T1000 (cell line): ENCODE results near the gene PFDN5.
"Not testable (repeated sequence)": the region's sequence is repeated elsewhere in the genome, so short reads cannot be mapped to it uniquely, and the experiment has no call there.

Experiments used
- DNase-seq: peaks from one replicate; lab custom pipeline; 2025; ENCODE audit warnings: mixed read lengths; lab: John Stamatoyannopoulos, UW

PFDN5 gene

GRCh38 chr12:53286448-53286847, 8.9 kb upstream of the PFDN5 start:
- DNase-seq = no peak

- DNase-seq = peak; percentile 20
Measured at GRCh38 chr12:53287741-53288216, 7.6 kb upstream of the PFDN5 start.

DNA sequence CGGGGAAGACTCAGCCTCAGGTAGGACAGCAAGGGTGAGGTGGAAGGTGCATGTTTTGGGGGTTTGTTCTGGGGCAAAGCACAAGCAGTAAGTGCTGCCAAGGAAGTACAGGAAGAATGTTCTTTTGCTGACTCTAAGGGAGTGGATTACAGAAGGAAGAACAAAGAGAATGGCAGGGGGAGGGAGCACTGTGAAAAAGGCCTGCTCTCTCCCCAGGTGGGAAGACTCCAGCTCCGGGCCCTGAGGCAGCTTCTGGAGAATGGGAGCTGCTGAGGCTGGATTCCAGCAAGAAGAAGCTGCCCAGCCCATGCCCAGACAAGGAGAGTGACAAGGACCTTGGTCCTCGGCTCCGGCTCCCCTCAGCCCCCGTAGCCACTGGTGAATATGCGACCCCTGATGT, 7.0 kb upstream of the PFDN5 start:
- no peak for DNase-seq

GRCh38 chr12:53289891-53290290, 5.5 kb upstream of the PFDN5 start:
- no peak for DNase-seq

DNA sequence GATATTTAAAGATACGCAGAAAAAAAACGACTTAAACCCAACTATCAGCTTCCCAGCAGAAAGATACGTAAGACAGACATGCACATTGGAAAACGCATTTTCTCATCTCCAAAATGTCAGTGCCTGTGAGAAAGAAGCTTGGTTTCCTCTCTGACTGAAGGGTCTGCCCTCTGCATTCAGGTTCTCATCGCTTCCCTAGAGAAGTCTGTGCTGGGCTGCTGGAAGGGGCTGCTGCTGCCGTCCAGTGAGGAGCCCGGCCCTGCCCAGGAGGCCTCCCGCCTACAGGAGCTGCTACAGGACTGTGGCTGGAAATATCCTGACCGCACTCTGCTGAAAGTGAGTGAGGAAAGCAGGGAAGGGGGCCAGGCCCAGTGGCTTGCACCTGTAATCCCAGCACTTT, 4.7 kb upstream of the PFDN5 start:
- no peak for DNase-seq

- DNase-seq = no peak
Measured at GRCh38 chr12:53292426-53292825, 2.9 kb upstream of the PFDN5 start.

GRCh38 chr12:53295891-53296219, 513 bp downstream of the PFDN5 start:
- DNase-seq = no peak

- DNase-seq = not testable (repeated sequence)
Measured at GRCh38 chr12:53297106-53297505, 1.8 kb downstream of the PFDN5 start.

DNA sequence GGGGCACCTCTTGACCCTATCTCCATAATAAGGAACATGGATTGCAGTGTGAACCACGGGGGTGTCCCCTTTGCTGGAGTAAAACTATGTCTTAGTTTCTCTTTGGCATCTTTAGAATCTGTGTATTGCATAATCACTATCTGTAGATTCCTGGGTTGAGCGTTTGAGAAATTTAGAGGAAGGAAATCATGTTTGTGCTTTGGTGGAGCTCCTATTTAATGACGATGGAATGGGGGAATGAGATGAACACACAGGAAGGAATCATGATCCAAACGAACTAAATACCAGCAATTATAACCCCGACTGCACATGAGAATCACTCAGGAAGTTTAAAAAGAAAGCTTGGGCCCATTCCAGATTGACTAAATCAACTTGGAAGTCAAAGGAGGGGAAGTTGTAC, 2.8 kb downstream of the PFDN5 start:
- no peak for DNase-seq

DNA sequence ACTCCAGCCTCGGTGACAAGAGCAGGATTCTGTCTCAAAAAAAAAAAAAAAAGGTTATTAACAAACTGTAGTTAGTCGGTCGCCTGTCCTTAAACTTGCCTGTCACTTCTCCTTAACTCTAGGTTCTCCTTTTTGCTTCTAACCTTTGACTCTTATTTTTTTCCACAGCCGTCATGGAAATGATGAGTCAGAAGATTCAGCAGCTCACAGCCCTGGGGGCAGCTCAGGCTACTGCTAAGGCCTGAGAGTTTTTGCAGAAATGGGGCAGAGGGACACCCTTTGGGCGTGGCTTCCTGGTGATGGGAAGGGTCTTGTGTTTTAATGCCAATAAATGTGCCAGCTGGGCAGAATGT, 3.7 kb downstream of the PFDN5 start:
- peak; percentile 61 for DNase-seq

GRCh38 chr12:53299454-53300180, 4.3 kb downstream of the PFDN5 start, which contains the start of gene MYG1:
Gene MYG1 (plus strand): TSS chr12:53299695. CDS start chr12:53299738, 43 bp downstream.
- DNase-seq = peak; percentile 77

GRCh38 chr12:53300187-53300586, 4.8 kb downstream of the PFDN5 start:
- no peak for DNase-seq

GRCh38 chr12:53302903-53303302, 7.6 kb downstream of the PFDN5 start:
- no peak for DNase-seq

DNA sequence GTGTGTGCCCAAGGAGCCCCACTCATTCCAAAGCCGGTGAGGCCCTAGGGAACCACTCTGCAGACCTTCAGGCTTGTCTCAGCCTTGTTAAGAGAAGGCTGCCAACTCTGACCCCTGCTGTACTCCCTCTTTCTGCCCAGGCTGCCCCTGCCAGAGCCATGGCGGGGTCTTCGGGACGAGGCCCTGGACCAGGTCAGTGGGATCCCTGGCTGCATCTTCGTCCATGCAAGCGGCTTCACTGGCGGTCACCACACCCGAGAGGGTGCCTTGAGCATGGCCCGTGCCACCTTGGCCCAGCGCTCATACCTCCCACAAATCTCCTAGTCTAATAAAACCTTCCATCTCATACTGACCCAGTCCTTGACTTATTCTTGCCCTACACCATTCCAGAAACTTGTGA, 11.5 kb downstream of the PFDN5 start:
- no peak for DNase-seq

- no peak for DNase-seq
Measured at GRCh38 chr12:53308276-53308675, 12.9 kb downstream of the PFDN5 start.

DNA sequence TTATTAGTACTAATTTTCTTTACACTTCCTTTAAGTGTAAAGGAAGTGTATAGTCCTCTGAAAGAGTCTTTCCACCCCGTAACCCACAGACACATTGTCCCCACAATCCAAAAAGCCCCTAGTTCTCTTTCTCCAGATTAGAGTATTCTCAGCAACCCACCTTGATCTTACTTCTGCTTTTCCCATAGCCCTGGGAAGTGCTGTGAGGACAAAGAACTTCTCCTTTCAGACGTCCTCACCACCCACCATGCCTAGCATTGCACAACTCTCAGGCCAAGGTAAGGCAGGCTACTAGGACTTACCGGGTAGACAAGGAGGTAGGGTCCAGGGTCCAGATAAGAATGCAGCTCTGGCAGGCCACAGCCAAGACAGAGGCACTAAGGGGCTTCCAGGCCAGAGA, 18.7 kb downstream of the PFDN5 start:
- no peak for DNase-seq

DNA sequence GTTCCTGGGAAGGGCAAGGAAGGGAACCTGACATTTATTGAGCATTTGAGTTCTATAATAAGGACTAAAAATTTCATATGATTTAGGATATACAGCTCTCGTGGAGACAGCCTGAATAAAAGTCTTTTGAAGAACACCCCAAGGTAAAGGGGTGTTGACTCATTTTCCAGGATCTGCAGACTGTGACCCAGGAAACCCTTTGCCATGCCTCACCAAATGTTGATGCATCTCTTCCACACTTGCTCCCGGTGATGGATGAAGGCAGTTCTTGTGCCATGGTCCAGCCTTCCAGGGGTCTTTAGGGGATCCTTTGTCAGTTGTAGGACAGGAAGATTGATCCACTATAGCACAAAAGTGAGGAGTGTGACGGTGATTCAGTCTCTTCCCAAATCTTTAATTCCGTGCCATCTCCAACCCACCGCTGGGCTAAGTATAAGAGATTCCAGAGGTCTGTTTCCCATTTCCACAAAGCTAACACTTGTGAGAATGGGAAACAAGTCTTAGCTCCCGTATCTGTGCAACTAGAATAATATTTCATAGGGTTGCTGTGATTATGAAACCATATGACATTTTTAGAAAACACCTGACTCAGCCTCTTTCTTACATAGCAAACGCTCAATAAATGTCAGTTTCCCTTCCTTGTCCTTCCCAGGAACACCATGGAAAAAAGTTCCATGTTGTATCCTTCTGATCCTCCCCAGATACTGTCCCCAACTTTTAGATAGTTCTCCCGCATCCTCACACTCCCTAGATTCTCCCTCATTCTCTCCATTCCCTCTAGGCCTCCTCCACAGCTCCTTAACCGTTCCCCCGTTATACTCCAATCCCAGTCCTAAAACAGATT, 25.2 kb downstream of the PFDN5 start:
- no peak for DNase-seq

DNA sequence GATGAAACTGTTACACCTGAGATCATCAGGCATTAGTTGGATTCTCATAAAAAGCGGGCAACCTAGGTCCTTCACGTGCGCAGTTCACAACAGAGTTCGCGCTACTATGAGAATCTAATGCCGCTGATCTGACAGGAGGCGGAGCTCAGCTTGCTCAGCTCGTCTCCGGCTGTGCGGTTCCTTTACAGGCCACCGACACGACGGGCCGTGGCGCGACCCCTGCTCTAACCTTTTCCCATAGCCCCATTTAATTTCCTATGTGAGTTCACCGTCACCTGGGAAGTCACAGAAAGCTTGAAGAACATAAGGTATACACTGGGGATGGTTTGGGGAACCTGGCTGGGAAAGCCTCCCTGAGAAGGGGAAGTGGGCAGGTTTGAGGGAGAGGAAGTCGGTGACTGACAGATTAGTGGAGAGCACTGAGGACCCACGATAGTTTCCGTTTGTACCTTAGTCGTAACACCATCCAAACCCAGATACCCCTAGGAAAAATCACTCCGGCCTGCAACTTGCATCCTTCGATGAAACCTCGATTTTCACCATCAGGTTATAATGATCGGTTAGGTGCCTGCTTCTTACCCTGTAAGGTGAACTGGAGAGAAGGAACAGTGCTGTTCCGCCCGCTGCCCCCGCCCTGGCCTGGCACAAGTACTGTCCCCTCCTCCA, 28.9 kb downstream of the PFDN5 start:
- DNase-seq = no peak

- peak; percentile 86 for DNase-seq
Measured at GRCh38 chr12:53324779-53325510, 29.6 kb downstream of the PFDN5 start.

GRCh38 chr12:53325511-53326061, 30.2 kb downstream of the PFDN5 start:
- DNase-seq = no peak

DNA sequence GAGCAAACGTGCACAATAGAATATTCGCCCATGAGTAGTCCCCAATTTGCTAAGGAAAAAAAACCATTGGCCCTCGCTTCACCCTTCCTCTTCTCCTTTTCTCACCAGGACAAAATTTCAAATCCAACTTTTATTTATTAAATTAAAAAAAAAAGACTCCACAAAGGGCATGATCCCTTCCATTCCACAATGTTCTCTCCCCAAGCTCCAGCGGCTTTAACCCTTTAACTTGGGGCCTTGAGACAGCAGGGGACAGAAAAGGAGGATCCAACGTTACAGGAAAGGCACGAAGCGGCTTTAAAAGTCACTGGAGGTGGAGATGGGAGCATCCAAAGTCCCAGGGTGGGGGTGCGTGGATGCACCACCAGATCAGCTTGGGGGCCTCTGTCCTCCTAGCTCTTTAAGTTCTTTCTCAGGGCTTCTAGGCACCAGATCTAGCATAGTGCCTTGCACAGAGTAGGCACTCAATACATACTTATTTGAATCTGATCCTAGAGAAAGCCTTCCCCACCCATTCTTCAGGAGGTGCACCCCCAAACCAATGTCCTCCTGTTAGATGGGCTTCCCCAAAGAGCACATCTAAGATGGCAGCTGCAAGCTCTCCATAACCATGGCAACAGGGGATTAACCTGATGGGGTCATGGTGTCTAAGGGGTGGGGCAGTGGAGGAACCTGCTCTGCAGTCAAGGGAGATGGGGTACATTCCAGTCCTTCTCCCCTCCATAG, 31.3 kb downstream of the PFDN5 start:
- no peak for DNase-seq
